ENCODE data around the gene KCNIP2.

The KCNIP2 gene

GRCh38 chr10:101843032-101844021 lies at the start of gene KCNIP2:
Gene KCNIP2 (minus strand): TSS chr10:101843800. CDS start chr10:101843568, 232 bp downstream.
- DNase-seq (ENCODE audit: low read depth) = no peak
- no peak within 1 kb of the TSS for H3K4me3 ChIP-seq (replicated peaks; ENCODE audit: low read depth, low read length)
- TF ChIP-seq CTCF (IDR thresholded peaks at IDR 0.05; ENCODE audit: low read length, missing control alignments) = peak; percentile 33

DNA sequence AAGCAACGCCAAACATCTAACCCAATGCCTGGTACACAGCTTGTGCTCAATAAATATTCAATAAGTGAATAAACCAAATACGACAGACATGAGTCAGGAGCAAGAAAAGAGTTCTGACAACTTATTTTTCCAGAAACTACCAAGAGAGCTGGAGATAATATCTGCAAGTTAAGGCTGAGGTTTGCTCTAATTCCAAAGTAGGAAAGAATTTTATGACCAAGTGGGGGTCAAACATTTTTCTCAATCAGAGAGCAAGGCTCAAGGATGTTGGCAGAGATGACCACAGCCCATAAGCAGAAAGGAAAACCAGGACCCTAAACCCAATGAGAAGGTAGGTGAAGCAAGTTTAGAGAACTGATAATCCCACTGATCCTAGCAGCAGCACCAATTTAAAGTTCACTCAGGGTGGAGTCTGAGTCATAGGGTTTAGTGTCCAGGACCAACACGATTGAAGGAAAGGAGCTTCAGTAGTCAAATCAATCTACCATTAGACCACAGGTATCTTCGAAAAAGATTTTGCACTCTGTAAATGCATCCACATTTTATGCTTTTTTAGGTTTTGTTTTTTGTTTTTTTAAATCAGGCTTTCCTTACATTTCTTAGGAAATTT lies 49.3 kb upstream of the KCNIP2 start:
- H3K4me3 ChIP-seq (replicated peaks; ENCODE audit: low read depth, low read length) = no peak overlapping the region
- no peak for DNase-seq (ENCODE audit: low read depth)
- TF ChIP-seq CTCF (IDR thresholded peaks at IDR 0.05; ENCODE audit: low read length, missing control alignments) = no peak

DNA sequence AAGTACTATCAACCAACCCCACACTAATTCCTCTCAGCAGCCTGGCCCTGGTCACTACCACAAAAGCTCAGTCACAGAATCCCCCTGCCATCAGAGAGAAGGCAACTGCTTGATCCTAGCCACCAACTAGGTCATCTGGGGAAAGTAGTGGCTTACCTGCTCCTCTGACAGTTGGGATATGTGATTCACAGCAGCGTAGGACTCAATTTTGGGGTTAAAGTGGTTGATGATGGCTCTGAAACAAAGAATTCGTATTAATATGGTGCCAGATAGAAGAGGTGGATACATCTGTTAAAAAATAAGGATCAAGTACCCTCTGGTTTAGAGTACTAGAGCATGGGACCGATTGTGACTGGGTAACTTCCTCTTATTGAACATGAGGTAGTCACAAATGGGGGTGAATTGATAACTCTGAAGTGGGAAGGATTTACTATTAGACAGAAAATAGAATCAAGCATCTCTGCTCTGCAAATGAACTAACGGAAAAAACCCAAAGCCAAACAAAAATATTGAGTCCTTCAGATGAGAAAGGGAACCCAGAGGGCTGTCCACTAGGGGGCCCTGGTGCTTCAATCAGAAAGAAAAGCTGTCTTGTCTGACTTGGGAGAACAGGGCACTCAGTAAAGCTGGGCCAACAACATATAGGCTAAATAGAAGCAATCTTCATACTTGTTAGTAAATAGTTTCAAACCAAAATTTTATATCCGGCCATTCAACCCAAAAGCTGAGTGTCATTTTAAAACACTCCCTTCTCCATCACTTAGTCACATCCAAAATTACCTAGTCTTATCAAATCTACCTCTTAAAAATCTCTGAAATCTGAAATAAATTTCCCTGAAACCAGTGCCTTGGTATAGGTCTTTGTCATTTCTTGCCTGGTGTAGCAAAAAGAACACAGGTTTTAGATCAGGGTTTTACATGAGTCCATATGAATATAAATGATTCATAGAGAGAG lies 45.9 kb upstream of the KCNIP2 start:
- no peak overlapping the region for H3K4me3 ChIP-seq (replicated peaks; ENCODE audit: low read depth, low read length)
- peak; percentile 96 for TF ChIP-seq CTCF (IDR thresholded peaks at IDR 0.05; ENCODE audit: low read length, missing control alignments)
- DNase-seq (ENCODE audit: low read depth) = peak; percentile 87

DNA sequence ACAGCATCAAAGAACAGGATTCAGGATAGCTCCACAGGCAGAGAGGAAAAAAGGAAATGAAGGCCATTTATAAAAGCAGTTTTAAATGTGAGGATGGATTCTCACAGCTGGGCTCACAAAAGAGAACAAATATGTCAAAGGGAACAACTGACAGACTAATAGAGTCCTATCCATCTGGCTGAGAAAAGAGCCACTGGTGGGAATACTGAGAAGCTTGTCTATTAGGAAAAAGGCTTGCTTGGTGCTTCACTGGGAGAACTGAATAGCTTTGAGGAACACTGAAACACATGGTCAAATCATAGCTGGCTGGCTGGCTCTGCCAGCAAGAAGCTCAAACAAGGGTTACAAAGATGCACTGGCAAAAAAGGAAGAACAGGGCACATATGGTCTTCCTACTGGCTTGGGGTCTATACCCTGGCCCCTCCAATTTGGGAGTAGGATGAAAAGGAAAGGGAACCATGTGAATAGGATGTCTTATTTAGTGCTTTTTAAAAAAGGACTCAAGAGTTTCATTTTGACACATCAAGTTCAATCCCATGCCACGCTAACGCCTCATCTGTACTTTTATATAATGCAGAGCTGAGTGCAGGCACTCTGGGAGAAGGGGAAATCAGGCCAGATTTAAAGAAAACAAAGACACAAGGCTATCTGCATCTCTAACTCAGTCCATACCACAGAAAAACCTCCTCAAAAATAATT lies 44.8 kb upstream of the KCNIP2 start:
- H3K4me3 ChIP-seq (replicated peaks; ENCODE audit: low read depth, low read length) = no peak overlapping the region
- no peak for TF ChIP-seq CTCF (IDR thresholded peaks at IDR 0.05; ENCODE audit: low read length, missing control alignments)
- DNase-seq (ENCODE audit: low read depth) = no peak

- DNase-seq (ENCODE audit: low read depth) = no peak
- TF ChIP-seq CTCF (IDR thresholded peaks at IDR 0.05; ENCODE audit: low read length, missing control alignments) = no peak
- no peak overlapping the region for H3K4me3 ChIP-seq (replicated peaks; ENCODE audit: low read depth, low read length)
Observed at GRCh38 chr10:101887775-101888174, 44.2 kb upstream of the KCNIP2 start.

All from fibroblast of pulmonary artery (primary cell).